NCI-H1930 (cell line): ENCODE results near the gene PLEKHA1.

Source experiments
- DNase-seq, 2 experiments: peaks; one replicate each; lab custom pipeline; 2025; lab: John Stamatoyannopoulos, UW

PLEKHA1 gene

GRCh38 chr10:122347170-122347841 is 27.2 kb upstream of the PLEKHA1 start:
- no peak for DNase-seq

- DNase-seq: no peak
Measured at GRCh38 chr10:122348512-122348911, 26.0 kb upstream of the PLEKHA1 start.

GRCh38 chr10:122348935-122349361 is 25.6 kb upstream of the PLEKHA1 start:
- no peak for DNase-seq

GRCh38 chr10:122349758-122350369 is 24.6 kb upstream of the PLEKHA1 start:
- no peak for DNase-seq

GRCh38 chr10:122350893-122351292 is 23.6 kb upstream of the PLEKHA1 start:
- DNase-seq: no peak

- DNase-seq: no peak
Measured at GRCh38 chr10:122352817-122353525, 21.5 kb upstream of the PLEKHA1 start.

- no peak for DNase-seq
Measured at GRCh38 chr10:122354383-122354782, 20.1 kb upstream of the PLEKHA1 start.

- no peak for DNase-seq
Measured at GRCh38 chr10:122357685-122358084, 16.8 kb upstream of the PLEKHA1 start.

GRCh38 chr10:122359621-122360020 is 14.9 kb upstream of the PLEKHA1 start:
- DNase-seq: no peak

GRCh38 chr10:122361046-122361445 is 13.5 kb upstream of the PLEKHA1 start:
- DNase-seq: no peak

- DNase-seq: no peak
Measured at GRCh38 chr10:122362031-122362592, 12.4 kb upstream of the PLEKHA1 start.

GRCh38 chr10:122362621-122363020 is 11.9 kb upstream of the PLEKHA1 start:
- DNase-seq: no peak

- no peak for DNase-seq
Measured at GRCh38 chr10:122363311-122363710, 11.2 kb upstream of the PLEKHA1 start.

GRCh38 chr10:122363722-122364463 is 10.6 kb upstream of the PLEKHA1 start:
- no peak for DNase-seq

- no peak for DNase-seq
Measured at GRCh38 chr10:122368502-122369254, 5.8 kb upstream of the PLEKHA1 start.

- no peak for DNase-seq
Measured at GRCh38 chr10:122373108-122373507, 1.4 kb upstream of the PLEKHA1 start.

- no peak for DNase-seq
Measured at GRCh38 chr10:122373721-122374120, 787 bp upstream of the PLEKHA1 start.

- DNase-seq: peak; percentile 26 to 29
Measured at GRCh38 chr10:122374859-122375678, 561 bp downstream of the PLEKHA1 start.

GRCh38 chr10:122375679-122376160 is 1.2 kb downstream of the PLEKHA1 start:
- no peak for DNase-seq

GRCh38 chr10:122376364-122376961 is 2.0 kb downstream of the PLEKHA1 start:
- no peak for DNase-seq
